H1 (cell line): ENCODE results near the gene QPCT. TPM values are rescaled to one million over a fixed set of nuclear protein-coding genes. Genes with fewer than 3 reads are reported as not detected.

Experiments
- CTCF ChIA-PET: fragments of 300-600 bp; sonication (Branson Sonifier 250); formaldehyde crosslinking; loops from one replicate; lab custom pipeline; 2021; ENCODE audit not compliant: partially characterized antibody; lab: Charles Lee
- POLR2A ChIA-PET: fragments of 300-600 bp; sonication (Branson Sonifier 250); formaldehyde crosslinking; loops from one replicate; lab custom pipeline; 2021; ENCODE audit warnings: inconsistent platforms; ENCODE audit not compliant: partially characterized antibody; lab: Charles Lee
- DNase-seq, 2 experiments: peaks; one replicate each; pipeline versions ENCODE4 v3.0.0 to v3.0.0-alpha.2; 2010 to 2022; ENCODE audit warnings: low spot score in 2 of 2, low read depth in 1 of 2, mixed read lengths in 1 of 2
- FAIRE-seq: peaks from 2 replicates; lab custom pipeline; 2011; peaks lifted over from hg19 to GRCh38; lab: Jason Lieb, UNC
- H2AFZ ChIP-seq: 2 replicates; pipeline ENCODE4 v1.8.1; 2012; ENCODE audit warnings: low read length, inconsistent platforms
- H2AK5ac ChIP-seq: 2 replicates; pipeline ENCODE4 v1.6.1; 2013; ENCODE audit warnings: low read depth, low read length
- H2BK120ac ChIP-seq: replicated peaks from 2 replicates; pipeline ENCODE3; 2013; ENCODE audit warnings: low read depth, low read length, inconsistent platforms
- H2BK12ac ChIP-seq: 2 replicates; pipeline ENCODE4 v1.6.1; 2013; ENCODE audit warnings: low read depth, low read length
- H2BK15ac ChIP-seq: 2 replicates; pipeline ENCODE4 v1.6.1; 2013; ENCODE audit warnings: low read length
- H2BK20ac ChIP-seq: 2 replicates; pipeline ENCODE4 v1.6.1; 2013; ENCODE audit warnings: low read length
- H2BK5ac ChIP-seq: 2 replicates; pipeline ENCODE4 v1.6.1; 2013; ENCODE audit warnings: low read depth, low read length
- H3K14ac ChIP-seq: 2 replicates; pipeline ENCODE4 v1.6.1; 2013; ENCODE audit warnings: inconsistent platforms; ENCODE audit not compliant: insufficient read length
- H3K18ac ChIP-seq: 2 replicates; pipeline ENCODE4 v1.6.1; 2013; ENCODE audit warnings: low read length; ENCODE audit errors: extremely low read depth
- H3K23ac ChIP-seq: 2 replicates; pipeline ENCODE4 v1.6.1; 2013; ENCODE audit warnings: inconsistent platforms; ENCODE audit not compliant: insufficient read length
- H3K23me2 ChIP-seq: 2 replicates; pipeline ENCODE4 v1.6.1; 2013; ENCODE audit warnings: low read depth, low read length
- H3K27ac ChIP-seq: 2 replicates; pipeline ENCODE4 v1.6.1; 2011; ENCODE audit warnings: low read depth, low read length, inconsistent platforms
- H3K27me3 ChIP-seq, 4 experiments: replicated peaks in 1 of 4; 1 replicate in 1 of 4; 2 replicates in 3 of 4; pipeline versions ENCODE4 v1.6.1 to v1.8.1; 2011 to 2013; ENCODE audit warnings: low read length in 3 of 4, mild to moderate bottlenecking in 3 of 4, inconsistent platforms in 2 of 4, mixed read lengths in 2 of 4, moderate library complexity in 1 of 4; ENCODE audit not compliant: control insufficient read depth in 3 of 4, insufficient read depth in 3 of 4; ENCODE audit errors: extremely low read depth in 1 of 4
- H3K36me3 ChIP-seq, 4 experiments: 2 replicates each; pipeline versions ENCODE4 v1.6.1 to v1.8.1; 2011 to 2013; ENCODE audit warnings: mild to moderate bottlenecking in 4 of 4, low read length in 3 of 4, moderate library complexity in 2 of 4, control low read depth in 1 of 4, inconsistent platforms in 1 of 4; ENCODE audit not compliant: insufficient read depth in 4 of 4, control insufficient read depth in 2 of 4
- H3K4ac ChIP-seq: replicated peaks from 2 replicates; pipeline ENCODE3; 2013; ENCODE audit warnings: low read length, low read depth, mixed read lengths, inconsistent platforms; ENCODE audit not compliant: insufficient read length
- H3K4me1 ChIP-seq, 4 experiments: replicated peaks in 1 of 4; 1 replicate in 1 of 4; 2 replicates in 3 of 4; pipeline versions ENCODE4 v1.6.1 to v1.8.1; 2011 to 2013; ENCODE audit warnings: low read length in 3 of 4, inconsistent platforms in 2 of 4, mixed read lengths in 1 of 4; ENCODE audit not compliant: insufficient read depth in 4 of 4, control insufficient read depth in 3 of 4
- H3K4me2 ChIP-seq, 2 experiments: 2 replicates each; pipeline versions ENCODE4 v1.6.1 to v1.8.1; 2011 to 2013; ENCODE audit warnings: low read depth in 2 of 2, low read length in 2 of 2, control low read depth in 1 of 2, inconsistent platforms in 1 of 2, mild to moderate bottlenecking in 1 of 2; ENCODE audit not compliant: insufficient read depth in 1 of 2
- H3K4me3 ChIP-seq, 4 experiments: fragments of 200-600, 300-600 bp in 1 of 4; sonication (generic), shearing (Covaris generic), sonication (Bioruptor Twin) in 1 of 4; 2 replicates each; pipeline versions ENCODE4 v1.5.1 to v1.8.1; 2011 to 2016; ENCODE audit warnings: low read length in 4 of 4, low read depth in 3 of 4, control low read depth in 2 of 4, inconsistent platforms in 2 of 4, mild to moderate bottlenecking in 2 of 4, mixed read lengths in 1 of 4, moderate library complexity in 1 of 4; ENCODE audit not compliant: insufficient read depth in 2 of 4; ENCODE audit errors: extremely low read depth in 1 of 4
- H3K56ac ChIP-seq: replicated peaks from 2 replicates; pipeline ENCODE3; 2013; ENCODE audit warnings: low read depth, mild to moderate bottlenecking, mixed read lengths, low read length, inconsistent platforms; ENCODE audit not compliant: insufficient read length
- H3K79me1 ChIP-seq: 2 replicates; pipeline ENCODE4 v1.6.1; 2013; ENCODE audit warnings: low read depth, low read length, control low read depth
- H3K79me2 ChIP-seq, 2 experiments: 2 replicates each; pipeline versions ENCODE4 v1.6.1 to v1.8.1; 2012 to 2013; ENCODE audit warnings: low read length in 2 of 2, mild to moderate bottlenecking in 2 of 2, inconsistent platforms in 1 of 2; ENCODE audit not compliant: insufficient read depth in 2 of 2, control insufficient read depth in 1 of 2
- H3K9ac ChIP-seq, 4 experiments: replicated peaks in 1 of 4; 1 replicate in 1 of 4; 2 replicates in 3 of 4; pipeline versions ENCODE4 v1.6.1 to v1.8.1; 2011 to 2013; ENCODE audit warnings: low read depth in 3 of 4, low read length in 3 of 4, control low read depth in 2 of 4, mild to moderate bottlenecking in 2 of 4, moderate library complexity in 2 of 4, inconsistent platforms in 1 of 4; ENCODE audit errors: extremely low read depth in 1 of 4
- H3K9me3 ChIP-seq, 2 experiments: 2 replicates each; pipeline versions ENCODE4 v1.6.1 to v1.8.1; 2012 to 2013; ENCODE audit warnings: mild to moderate bottlenecking in 2 of 2, moderate library complexity in 2 of 2, control low read depth in 1 of 2, inconsistent platforms in 1 of 2, low read depth in 1 of 2, low read length in 1 of 2, mixed read lengths in 1 of 2; ENCODE audit not compliant: insufficient read depth in 2 of 2
- H4K20me1 ChIP-seq, 2 experiments: replicated peaks in 1 of 2; 2 replicates each; pipeline versions ENCODE3 to v1.8.1; 2011 to 2013; ENCODE audit warnings: inconsistent platforms in 2 of 2, low read length in 2 of 2, mild to moderate bottlenecking in 1 of 2; ENCODE audit not compliant: insufficient read depth in 2 of 2, control insufficient read depth in 1 of 2
- H4K5ac ChIP-seq: 2 replicates; pipeline ENCODE4 v1.6.1; 2013; ENCODE audit warnings: low read length, low read depth, mixed read lengths, inconsistent platforms; ENCODE audit not compliant: insufficient read length
- H4K8ac ChIP-seq: 2 replicates; pipeline ENCODE4 v1.8.0; 2013; ENCODE audit warnings: mild to moderate bottlenecking, moderate library complexity, low read length, inconsistent platforms; ENCODE audit not compliant: insufficient read depth; ENCODE audit errors: extremely low read depth
- H4K91ac ChIP-seq: replicated peaks from 2 replicates; pipeline ENCODE3; 2013; ENCODE audit warnings: low read length, mixed read lengths, inconsistent platforms; ENCODE audit not compliant: insufficient read length
- CHD2 ChIP-seq: IDR thresholded peaks from 2 replicates; pipeline ENCODE4 v1.6.1; 2012; ENCODE audit warnings: low read length, improper control_type of control experiment
- CTBP2 ChIP-seq: IDR thresholded peaks from 2 replicates; pipeline ENCODE4 v1.7.0; 2011; ENCODE audit warnings: borderline replicate concordance, mild to moderate bottlenecking, moderate library complexity, mixed read lengths, low read length; ENCODE audit not compliant: insufficient read depth, insufficient read length
- CTCF ChIP-seq, 3 experiments: IDR thresholded peaks; 1 replicate in 2 of 3; 2 replicates in 1 of 3; pipeline versions ENCODE4 v1.5.1 to v1.6.1; 2011; ENCODE audit warnings: low read length in 3 of 3, mild to moderate bottlenecking in 3 of 3, inconsistent platforms in 2 of 3, low read depth in 1 of 3, moderate library complexity in 1 of 3; ENCODE audit not compliant: insufficient read depth in 1 of 3; ENCODE audit errors: control extremely low read depth in 1 of 3
- EP300 ChIP-seq, 2 experiments: IDR thresholded peaks; 1 replicate in 1 of 2; 2 replicates in 1 of 2; pipeline ENCODE4 v1.6.1; 2011 to 2012; ENCODE audit warnings: low read depth in 2 of 2, low read length in 2 of 2, mild to moderate bottlenecking in 2 of 2, borderline replicate concordance in 1 of 2, inconsistent platforms in 1 of 2, moderate library complexity in 1 of 2
- GABPA ChIP-seq: IDR thresholded peaks from 2 replicates; pipeline ENCODE4 v1.6.1; 2011; ENCODE audit warnings: mild to moderate bottlenecking, low read length, moderate library complexity, borderline replicate concordance; ENCODE audit not compliant: insufficient read depth
- HDAC6 ChIP-seq: IDR thresholded peaks from one replicate; pipeline ENCODE4 v1.7.1; 2012; ENCODE audit warnings: low read depth, mild to moderate bottlenecking, inconsistent platforms, low read length, moderate library complexity
- JUN ChIP-seq: IDR thresholded peaks from 2 replicates; pipeline ENCODE4 v1.6.1; 2011; ENCODE audit warnings: low read depth, mild to moderate bottlenecking, improper control_type of control experiment, low read length
- MAX ChIP-seq: IDR thresholded peaks from 2 replicates; pipeline ENCODE4 v1.6.1; 2012; ENCODE audit warnings: inconsistent platforms
- POLR2A ChIP-seq, 2 experiments: IDR thresholded peaks; 1 replicate in 1 of 2; 2 replicates in 1 of 2; pipeline ENCODE4 v1.6.1; 2011; ENCODE audit warnings: low read depth in 2 of 2, low read length in 2 of 2, mild to moderate bottlenecking in 2 of 2; ENCODE audit errors: control extremely low read depth in 1 of 2
- RBBP5 ChIP-seq: IDR thresholded peaks from 2 replicates; pipeline ENCODE4 v1.7.1; 2012; ENCODE audit warnings: low read depth, mild to moderate bottlenecking, inconsistent platforms, low read length, moderate library complexity, borderline replicate concordance
- RFX5 ChIP-seq: IDR thresholded peaks from 2 replicates; pipeline ENCODE4 v1.6.1; 2011; ENCODE audit warnings: low read depth, low read length, improper control_type of control experiment, borderline replicate concordance
- WGBS, 2 experiments: shearing (Covaris generic) in 1 of 2; methylation state at CpG; one replicate each; pipeline versions ENCODE4 v1.1.6 to v1.1.7; 2013 to 2015; ENCODE audit warnings: low lambda C conversion rate in 2 of 2, mixed read lengths in 2 of 2, inconsistent platforms in 1 of 2, low coverage in 1 of 2, missing lambda C conversion rate in 1 of 2; ENCODE audit not compliant: insufficient replicate concordance in 2 of 2, insufficient coverage in 1 of 2, insufficient read length in 1 of 2; ENCODE audit errors: extremely low coverage in 1 of 2, missing lambda C conversion rate in 1 of 2; 5-methylcytosine and 5-hydroxymethylcytosine counted together
- polyA plus RNA-seq, 7 experiments: library from polyadenylated mRNA; depleted of rRNA in 3 of 7; stranded (reverse) in 5 of 7; unstranded in 2 of 7; fragments of >200 nt in 5 of 7; fragments of 200-250 nt in 2 of 7; gene quantifications; 1 replicate in 5 of 7; 2 replicates in 1 of 7; 4 replicates in 1 of 7; pipeline versions ENCODE4 v1.2.1 to v1.2.3, GENCODE V29; 2011 to 2013; ENCODE audit warnings: missing spikeins in 2 of 7, mixed read lengths in 2 of 7
- total RNA-seq: library from RNA; stranded (reverse); fragmentation: NEBNext Ultra II Directional; extraction: Animal tissue kit (Norgen Biotek cat#: 25700); gene quantifications from 2 replicates; pipeline ENCODE4 v1.2.1, GENCODE V29; 2021

Gene QPCT
- total and polyA plus RNA-seq, 2 of the 8 experiments (the other 6 are each of a cell fraction or from before 2014, with no cell fraction given), result 4.0 to 4.3 TPM

DNA sequence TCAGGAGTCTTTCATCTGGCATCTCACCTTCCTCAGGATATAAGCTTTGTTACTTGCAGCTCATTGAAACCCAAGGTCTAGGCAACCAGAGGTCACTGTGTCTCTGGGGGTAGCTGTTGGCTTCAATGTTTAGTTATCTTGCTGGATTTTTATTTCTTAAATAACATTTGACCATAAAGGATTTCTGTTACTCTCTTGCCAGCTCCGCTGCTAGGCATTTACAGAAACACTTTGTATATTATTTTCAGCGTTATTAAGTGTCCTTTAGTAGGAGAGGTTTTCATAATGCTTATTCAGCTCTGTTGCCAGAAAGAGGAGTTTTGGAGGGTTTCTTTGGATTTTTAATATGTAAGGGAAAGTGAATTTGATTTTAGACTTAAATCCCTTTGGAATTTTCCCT lies 61.4 kb downstream of the QPCT start:
- WGBS, 2 experiments, result 98% methylated on average over 2 of the region's 2 CpGs; no CpG with 5 or more reads in 1 of the 2 experiments
- ChIA-PET CTCF (interaction anchor here (1.1 to 3.6 kb wide), 4 partner anchors 10 to 471 kb away, joined by 3 to 30 read pairs (median 13); no protein-coding TSS in a partner anchor), POLR2A (no interaction called here)
- no peak overlapping the region for H4K8ac ChIP-seq
- no peak overlapping the region for H4K5ac ChIP-seq
- no peaks in the 10 kb centered on the region for H3K79me2 ChIP-seq
- H2AFZ ChIP-seq, result no peak overlapping the region
- no peaks in the 10 kb centered on the region for H3K9me3 ChIP-seq
- no peak overlapping the region for H3K23ac ChIP-seq
- no peak overlapping the region for H2BK120ac ChIP-seq
- H3K4me3 ChIP-seq, result no peak overlapping the region
- H3K27me3 ChIP-seq, result no peaks in the 10 kb centered on the region
- H3K23me2 ChIP-seq, result no peaks in the 10 kb centered on the region
- no peak for FAIRE-seq
- H3K4me2 ChIP-seq, result no peak overlapping the region
- no peak overlapping the region for H2BK12ac ChIP-seq
- H3K4me1 ChIP-seq, result no peaks in the 10 kb centered on the region
- no peak overlapping the region for H2BK15ac ChIP-seq
- no peak overlapping the region for H4K91ac ChIP-seq
- no peaks in the 10 kb centered on the region for H4K20me1 ChIP-seq
- H3K79me1 ChIP-seq, result no peaks in the 10 kb centered on the region
- H3K27ac ChIP-seq, result no peak overlapping the region
- H2BK5ac ChIP-seq, result no peak overlapping the region
- no peak overlapping the region for H3K18ac ChIP-seq
- H3K56ac ChIP-seq, result no peak overlapping the region
- no peaks in the 10 kb centered on the region for H3K36me3 ChIP-seq
- H2BK20ac ChIP-seq, result no peak overlapping the region
- no peak overlapping the region for H2AK5ac ChIP-seq
- no peak overlapping the region for H3K9ac ChIP-seq
- no peak for DNase-seq
- no peak overlapping the region for H3K14ac ChIP-seq
- H3K4ac ChIP-seq, result no peak overlapping the region
- TF ChIP-seq CHD2 (no peak), RFX5 (no peak), CTCF (IDR thresholded peaks at IDR 0.05; ENCODE audit: control extremely low read depth in 1 of 3, insufficient read depth in 1 of 3, low read depth in 1 of 3, low read length in 3 of 3) (no peak), JUN (no peak), EP300 (IDR thresholded peaks at IDR 0.05; ENCODE audit: borderline replicate concordance in 1 of 2, low read depth in 2 of 2, low read length in 2 of 2) (no peak), HDAC6 (no peak), MAX (no peak), GABPA (no peak), POLR2A (IDR thresholded peaks at IDR 0.05; ENCODE audit: control extremely low read depth in 1 of 2, low read depth in 2 of 2, low read length in 2 of 2) (no peak), RBBP5 (no peak), CTBP2 (no peak)
